ENCODE results near the gene ZC3H12A.
"Not testable (repeated sequence)": the region's sequence is repeated elsewhere in the genome, so short reads cannot be mapped to it uniquely, and the experiment has no call there.

Gene ZC3H12A

DNA sequence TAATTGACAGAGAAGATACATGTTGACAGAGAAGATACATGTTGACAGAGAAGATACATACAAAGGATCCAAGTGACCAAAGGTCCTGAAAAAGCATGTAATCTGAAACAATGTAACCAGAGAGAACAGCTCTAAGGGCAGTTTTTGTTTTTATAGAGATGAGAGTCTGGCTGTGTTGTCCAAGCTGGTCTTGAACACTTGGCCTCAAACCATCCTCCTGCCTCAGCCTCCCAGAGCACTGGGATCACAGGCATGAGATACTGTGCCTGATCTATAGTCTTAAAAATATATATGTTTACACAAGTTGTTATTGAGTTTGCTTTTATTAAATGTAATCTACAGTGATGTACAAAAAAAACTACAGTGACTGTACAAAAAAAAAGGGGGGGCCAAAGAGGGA is 27.7 kb downstream of the ZC3H12A start:
- no peak for DNase-seq (ENCODE audit: low spot score)

DNA sequence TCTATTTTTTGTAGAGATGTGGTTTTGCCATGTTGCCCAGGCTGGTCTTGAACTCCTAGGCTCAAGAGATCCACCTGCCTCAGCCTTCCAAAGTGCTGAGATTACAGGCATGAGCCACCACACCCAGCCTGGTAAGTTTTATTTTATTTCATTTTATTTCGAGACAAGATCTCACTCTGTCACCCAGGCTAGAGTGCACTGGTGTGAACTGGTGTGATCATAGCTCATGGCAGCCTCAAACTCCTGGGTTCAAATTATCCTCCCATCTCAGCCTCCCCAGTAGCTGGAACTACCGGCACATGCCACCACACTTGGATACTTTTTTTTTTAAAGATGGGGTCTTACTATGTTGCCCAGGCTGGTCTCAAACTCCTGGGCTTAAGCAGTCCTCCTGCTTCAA is 28.4 kb downstream of the ZC3H12A start:
- DNase-seq (ENCODE audit: low spot score): not testable (repeated sequence)

DNA sequence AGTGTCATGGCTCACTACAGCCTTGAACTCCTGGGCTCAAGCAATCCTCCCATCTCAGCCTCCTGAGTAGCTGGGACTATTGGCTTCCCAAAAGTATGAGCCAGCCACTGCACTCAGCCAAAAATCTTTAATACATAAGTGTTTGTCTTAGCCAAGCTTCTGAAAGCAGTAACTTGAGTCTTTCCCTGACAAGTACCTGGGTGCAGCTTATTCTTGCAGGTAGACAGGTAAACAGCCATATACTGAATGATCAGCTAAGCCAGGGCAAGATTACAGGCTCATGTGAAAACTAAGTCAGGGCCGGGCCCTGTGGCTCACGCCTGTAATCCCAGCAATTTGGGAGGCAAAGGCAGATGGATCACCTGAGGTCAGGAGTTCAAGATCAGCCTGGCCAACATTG is 32.4 kb downstream of the ZC3H12A start:
- DNase-seq (ENCODE audit: low spot score): no peak

DNA sequence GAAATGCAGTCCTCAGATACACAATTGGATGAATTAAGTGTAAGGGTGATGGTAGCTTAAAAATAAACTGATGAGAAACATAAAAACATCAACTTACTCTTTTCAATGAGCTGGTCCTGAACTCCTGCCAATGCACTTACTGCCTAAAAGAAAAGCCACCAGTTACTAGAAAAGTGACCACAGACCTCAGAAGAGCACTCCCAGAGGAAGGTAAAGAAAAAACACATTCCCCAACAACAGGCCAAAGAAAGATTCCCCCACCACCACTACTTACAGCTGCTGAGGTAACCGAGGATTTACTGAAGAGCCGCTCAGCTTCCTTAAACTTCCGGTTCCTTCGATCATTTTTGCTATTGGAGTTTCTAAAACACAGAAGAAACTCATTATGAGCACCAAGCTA is 34.8 kb downstream of the ZC3H12A start:
- peak; percentile 25 for DNase-seq (ENCODE audit: low spot score)

DNA sequence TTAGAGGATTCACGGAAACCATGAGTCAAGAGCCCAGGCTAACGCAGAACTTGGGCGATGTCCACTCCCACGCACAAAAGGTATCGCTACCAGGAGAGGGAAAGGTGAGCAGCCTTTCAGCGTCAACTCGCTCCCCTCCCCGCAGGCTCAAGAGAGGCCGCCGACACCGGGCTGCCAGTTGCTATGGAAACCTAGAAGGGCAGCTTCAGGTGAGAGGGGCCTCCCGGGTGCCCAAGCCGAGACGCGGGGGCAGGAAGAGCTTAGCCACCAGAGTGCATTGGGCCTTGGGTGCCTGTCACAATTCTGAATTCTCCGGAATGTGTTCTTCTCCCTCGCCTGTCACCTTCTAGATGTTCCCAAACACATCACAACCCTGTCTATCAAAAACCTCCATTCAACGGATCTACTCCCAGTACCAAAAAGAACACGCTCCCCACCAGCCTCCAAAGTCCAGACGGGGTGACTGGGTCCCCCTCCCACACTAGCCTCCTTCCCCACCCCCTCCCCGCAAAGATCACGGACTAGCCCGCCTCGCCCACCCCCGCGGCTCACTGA is 39.5 kb downstream of the ZC3H12A start:
- DNase-seq (ENCODE audit: low spot score): peak; percentile 70

DNA sequence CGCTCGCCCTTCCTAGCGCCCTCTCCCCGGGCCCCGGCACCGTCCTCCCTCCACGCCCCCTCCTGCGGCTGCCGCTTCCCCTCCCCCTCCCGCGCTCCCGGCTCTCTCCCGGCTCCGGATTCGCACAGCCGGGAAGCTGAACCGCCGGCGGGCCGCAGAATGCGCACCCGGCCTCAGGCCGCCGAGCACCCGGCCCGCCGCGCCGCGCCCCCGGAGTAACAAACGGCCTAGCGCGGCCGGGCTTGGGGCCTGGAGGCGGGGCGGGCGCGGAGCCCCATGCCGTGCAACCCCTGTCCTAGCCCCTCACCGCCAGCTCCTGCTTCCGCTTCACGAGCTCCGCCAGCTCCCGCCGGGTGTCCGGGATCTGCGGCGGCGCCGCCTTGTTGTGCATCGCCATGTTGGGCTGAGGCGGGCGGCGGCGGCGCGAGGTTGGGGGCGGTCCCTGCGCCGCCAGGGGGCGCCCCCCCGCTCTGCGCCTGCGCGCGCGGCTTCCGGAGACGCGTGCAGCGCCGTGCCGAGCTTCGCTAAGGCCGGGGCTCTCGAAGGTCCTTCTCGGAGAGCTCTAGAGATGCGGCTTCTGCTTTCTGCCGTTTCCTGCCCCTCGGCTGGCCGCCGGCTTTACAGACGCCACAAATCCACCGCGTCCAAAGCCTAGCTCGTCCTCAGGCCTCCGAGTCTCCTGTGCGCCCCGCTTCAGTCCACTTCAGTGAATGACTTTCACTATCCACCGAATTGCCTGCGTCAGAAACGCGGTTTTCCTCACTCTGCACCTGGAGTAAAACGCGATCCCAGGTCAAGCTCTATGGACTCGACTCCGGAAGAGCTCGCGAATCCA is 40.2 kb downstream of the ZC3H12A start, which contains the start of gene MEAF6:
Gene MEAF6 (minus strand): TSS at position 417 of the 835 bp plus-strand sequence. CDS start 20 bp downstream, at position 397.
- peak; percentile 77 for DNase-seq (ENCODE audit: low spot score)

DNA sequence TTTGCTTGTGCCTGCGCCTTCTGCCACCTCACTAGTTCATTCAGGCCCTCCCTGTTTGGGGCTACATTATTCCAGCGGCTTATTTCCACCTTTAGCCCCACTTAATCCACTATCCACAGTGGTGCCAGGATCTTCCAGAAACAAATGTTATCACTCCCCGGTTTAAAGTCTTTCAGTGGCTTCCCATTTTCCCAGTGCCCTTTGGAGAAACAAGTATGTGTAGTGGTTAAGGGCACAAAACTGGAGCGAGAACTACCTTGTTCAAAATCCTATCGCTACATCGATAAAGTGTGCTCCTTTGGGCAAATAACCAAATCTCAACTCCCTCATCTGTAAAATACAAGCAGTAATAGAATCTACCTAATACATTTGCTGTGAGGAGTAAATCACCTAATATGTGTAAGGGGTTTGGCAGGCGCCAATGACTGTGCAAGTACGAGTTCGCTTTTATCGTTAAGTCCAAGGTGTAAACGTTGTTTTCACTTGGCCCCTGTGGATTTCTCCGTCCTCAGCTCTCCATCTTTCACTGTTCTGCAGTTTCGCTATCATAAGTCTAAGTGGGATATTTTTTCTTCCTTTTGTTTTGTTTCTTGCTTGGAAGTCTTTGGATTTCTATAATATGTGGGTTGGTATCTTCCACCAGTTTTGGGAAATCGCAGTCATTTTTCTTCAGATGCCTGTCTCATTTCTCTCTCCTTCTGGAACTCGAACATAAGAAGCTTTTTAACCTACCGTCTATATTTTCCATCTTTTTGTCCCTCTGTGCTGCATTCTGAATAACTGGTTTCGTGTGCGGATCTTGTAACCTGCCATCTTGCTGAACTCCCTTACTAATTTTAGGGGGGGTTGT is 41.0 kb downstream of the ZC3H12A start:
- no peak for DNase-seq (ENCODE audit: low spot score)

DNA sequence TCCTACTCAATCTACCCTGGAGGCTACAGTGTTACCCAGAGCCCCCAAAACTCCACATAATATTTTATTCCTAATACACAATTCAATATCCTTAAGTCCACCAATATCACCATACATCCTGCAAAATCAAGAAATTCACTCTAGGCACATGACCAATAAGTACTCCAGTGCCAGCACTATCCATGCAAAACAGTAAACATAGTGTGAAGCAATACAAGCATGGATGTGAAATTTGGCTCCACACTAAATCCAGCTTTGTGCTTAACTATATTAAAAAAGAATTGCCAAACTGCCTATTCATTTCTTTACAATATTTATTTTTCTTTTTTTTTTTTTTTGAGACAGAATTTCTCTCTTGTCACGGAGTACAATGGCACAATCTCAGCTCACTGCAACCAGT is 43.2 kb downstream of the ZC3H12A start:
- DNase-seq (ENCODE audit: low spot score): no peak

DNA sequence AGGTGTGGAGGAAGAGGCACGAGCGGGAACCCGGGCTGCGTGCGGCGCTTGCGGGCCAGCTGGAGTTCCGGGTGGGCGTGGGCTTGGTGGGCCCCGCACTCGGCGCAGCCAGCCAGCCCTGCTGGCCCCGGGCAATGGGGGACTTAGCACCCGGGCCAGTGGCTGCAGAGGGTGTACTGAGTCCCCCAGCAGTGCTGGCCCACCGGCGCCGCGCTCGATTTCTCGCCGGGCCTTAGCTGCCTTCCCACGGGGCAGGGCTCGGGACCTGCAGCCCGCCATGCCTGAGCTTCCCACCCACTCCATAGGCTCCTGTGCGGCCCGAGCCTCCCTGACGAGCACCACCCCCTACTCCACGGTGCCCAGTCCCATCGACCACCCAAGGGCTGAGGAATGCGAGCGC is 43.9 kb downstream of the ZC3H12A start:
- DNase-seq (ENCODE audit: low spot score): not testable (repeated sequence)

DNA sequence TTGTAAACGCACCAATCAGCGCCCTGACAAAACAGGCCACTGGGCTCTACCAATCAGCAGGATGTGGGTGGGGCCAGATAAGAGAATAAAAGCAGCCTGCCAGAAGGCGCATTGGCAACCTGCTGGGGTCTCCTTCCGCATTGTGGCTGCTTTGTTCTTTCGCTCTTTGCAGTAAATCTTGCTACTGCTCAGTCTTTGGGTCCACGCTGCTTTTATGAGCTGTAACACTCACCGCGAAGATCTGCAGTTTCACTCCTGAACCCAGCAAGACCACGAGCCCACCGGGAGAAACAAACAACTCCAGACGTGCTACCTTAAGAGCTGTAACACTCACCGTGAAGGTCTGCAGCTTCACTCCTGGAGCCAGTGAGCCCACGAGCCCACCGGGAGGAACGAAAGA is 44.5 kb downstream of the ZC3H12A start:
- not testable (repeated sequence) for DNase-seq (ENCODE audit: low spot score)

DNA sequence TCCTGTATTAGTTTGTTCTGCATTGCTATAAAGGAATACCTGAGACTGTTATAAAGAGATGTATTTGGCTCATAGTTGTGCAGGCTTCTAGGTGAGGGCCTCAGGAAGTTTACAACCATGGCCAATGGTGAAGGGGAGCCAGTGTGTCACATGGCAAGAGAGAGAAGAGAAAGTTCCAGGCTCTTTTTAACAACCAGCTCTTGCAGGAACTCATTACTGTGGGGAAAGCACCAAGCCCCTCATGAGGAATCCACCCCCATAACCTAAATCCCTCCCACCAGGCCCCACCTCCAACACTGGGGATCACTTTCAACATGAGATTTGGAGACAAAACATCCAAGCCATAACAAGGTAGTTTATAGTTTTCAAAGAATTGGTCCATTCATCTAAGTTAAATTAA is 45.2 kb downstream of the ZC3H12A start:
- no peak for DNase-seq (ENCODE audit: low spot score)

DNA sequence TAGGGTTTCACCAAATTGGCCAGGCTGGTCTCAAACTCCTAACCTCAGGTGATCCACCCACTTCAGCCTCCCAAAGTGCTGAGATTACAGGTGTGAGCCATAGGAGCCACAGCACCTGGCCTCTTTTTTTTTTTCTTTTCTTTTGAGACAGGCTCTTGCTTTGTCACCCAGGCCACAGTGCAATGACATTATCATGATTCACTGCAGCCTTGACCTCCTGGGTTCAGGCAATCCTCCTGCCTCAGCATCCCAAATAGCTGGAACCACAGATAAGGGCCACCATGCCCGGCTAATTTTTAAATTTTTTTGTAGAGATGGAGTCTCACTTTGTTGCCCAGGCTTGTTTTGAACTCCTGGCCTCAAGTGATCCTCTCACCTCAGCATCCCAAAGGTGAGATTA is 55.5 kb downstream of the ZC3H12A start:
- not testable (repeated sequence) for DNase-seq (ENCODE audit: low spot score)

DNA sequence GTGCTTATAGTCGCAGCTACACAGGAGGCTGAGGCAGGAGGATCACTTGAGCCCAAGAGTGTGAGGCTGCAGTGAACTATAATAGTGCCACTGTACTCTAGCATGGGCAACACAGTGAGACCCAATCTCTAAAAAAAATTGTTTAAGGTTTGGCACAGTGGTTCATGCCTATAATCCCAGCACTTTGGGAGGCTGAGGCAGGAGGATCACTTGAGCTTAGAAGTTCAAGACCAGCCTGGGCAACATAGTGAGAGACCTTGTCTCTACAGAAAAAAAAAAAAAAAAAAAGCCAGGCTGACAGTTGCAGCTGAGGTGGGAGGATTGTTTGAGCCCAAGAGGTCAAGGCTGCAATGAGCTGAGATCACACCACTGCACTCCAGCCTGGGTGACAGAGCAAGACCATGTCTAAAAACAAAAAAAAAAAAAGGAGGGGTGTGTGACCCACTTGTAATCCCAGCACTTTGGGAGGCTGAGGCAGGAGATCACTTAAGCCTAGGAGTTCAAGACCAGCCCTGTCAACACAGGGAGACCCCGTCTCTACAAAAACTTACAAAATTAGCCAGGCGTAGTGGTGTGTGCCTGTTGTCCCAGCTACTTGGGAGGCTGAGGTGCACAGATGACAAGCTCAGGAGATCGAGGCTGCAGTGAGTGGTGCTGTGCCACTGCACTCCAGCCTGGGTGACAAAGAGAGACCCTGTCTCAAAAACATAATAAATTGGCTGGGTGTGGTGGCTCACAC is 58.2 kb downstream of the ZC3H12A start:
- DNase-seq (ENCODE audit: low spot score): not testable (repeated sequence)

DNA sequence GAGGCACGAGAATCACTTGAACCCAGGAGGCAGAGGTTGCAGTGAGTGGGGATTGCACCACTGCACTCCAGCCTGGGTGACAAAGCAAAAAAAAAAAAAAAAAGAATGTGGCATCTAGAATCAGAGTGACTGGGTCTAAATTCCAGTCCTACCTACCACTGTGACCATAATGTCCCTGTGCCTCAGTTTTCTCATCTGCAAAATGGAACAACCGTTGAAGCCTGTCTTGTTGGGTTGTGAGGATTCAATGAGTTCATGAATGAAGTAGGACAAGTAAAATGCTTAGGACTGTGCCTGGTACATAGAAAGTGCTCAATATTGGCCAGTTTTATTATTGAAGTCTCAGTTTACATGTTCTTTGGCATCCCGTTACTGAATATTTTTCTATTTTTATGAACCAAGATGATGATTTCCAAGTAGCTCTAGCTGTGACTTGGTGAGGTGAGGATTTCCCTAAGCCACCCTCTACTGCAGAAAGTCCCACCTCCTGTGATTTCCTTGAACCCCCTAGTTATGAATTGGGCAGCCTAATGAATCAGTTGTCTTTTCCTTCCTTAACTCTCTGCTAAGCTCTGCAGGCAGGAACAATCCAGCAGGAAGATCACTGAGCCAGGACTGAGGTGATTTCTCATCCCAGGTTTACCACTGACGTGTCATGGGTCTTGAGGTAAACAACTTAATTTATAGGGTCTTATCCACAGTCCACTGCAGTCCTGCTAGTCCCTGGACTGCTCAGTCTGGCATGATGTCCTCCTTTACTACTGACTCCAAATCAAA is 59.1 kb downstream of the ZC3H12A start:
- no peak for DNase-seq (ENCODE audit: low spot score)

Measured in cerebellar cortex (tissue), 1 donor.